GM10266 (cell line): Measurements from ENCODE around the gene PTGFR.

Experiments used
- DNase-seq: peaks from one replicate; pipeline ENCODE4 v3.0.0; 2012; ENCODE audit errors: extremely low spot score
- CTCF ChIP-seq: IDR thresholded peaks from 2 replicates; pipeline ENCODE4 v1.5.1; 2012; ENCODE audit warnings: mild to moderate bottlenecking, low read depth; ENCODE audit not compliant: control insufficient read depth, insufficient read depth; ENCODE audit errors: missing control alignments

Gene PTGFR

GRCh38 chr1:78520216-78520615 lies 29.4 kb downstream of the PTGFR start:
- DNase-seq: no peak
- no peak for TF ChIP-seq CTCF

- DNase-seq: no peak
Measured at GRCh38 chr1:78520843-78521242, 30.1 kb downstream of the PTGFR start.

GRCh38 chr1:78522136-78522535 lies 31.4 kb downstream of the PTGFR start:
- TF ChIP-seq CTCF: no peak
- DNase-seq: no peak

More at GRCh38 chr1:78520843-78521242, 30.1 kb downstream of the PTGFR start:
- TF ChIP-seq CTCF: no peak

GRCh38 chr1:78526496-78526895 lies 35.7 kb downstream of the PTGFR start:
- TF ChIP-seq CTCF: no peak
- DNase-seq: no peak

- DNase-seq: no peak
- TF ChIP-seq CTCF: no peak
Measured at GRCh38 chr1:78527706-78528105, 36.9 kb downstream of the PTGFR start.

GRCh38 chr1:78533527-78533926 lies 42.8 kb downstream of the PTGFR start:
- no peak for TF ChIP-seq CTCF
- DNase-seq: no peak

- no peak for TF ChIP-seq CTCF
- DNase-seq: no peak
Measured at GRCh38 chr1:78535286-78535685, 44.5 kb downstream of the PTGFR start.

GRCh38 chr1:78536427-78536826 lies 45.7 kb downstream of the PTGFR start:
- no peak for TF ChIP-seq CTCF
- no peak for DNase-seq
